Right lobe of liver (tissue), 4 donors: ENCODE measurements around the gene YLPM1.

Experiments used
- POLR2A ChIP-seq: fragments of 450-650 bp; IDR thresholded peaks from one replicate; pipeline ENCODE4 v1.6.1; 2017; ENCODE audit warnings: antibody characterized with exemption, mild to moderate bottlenecking
- TF ChIP-seq, protein P1 (sequence below), 4 donors: fragments of 200-600 bp in 3 of 4; fragments of 450-650 bp in 1 of 4; IDR thresholded peaks; one replicate each; pipeline versions ENCODE4 v1.5.1 to v1.8.0; 2016 to 2022; ENCODE audit warnings: antibody characterized with exemption in 4 of 4, mild to moderate bottlenecking in 2 of 4
- donor health status: DM: no; HTN: no; CAD: no.
- donor health status: DM: no; HTN: no; CAD: no.
- donor health status: DM: no; HTN: yes; CAD: no.

GRCh38 chr14:74801396-74801795 is 38.3 kb downstream of the YLPM1 start:
- TF ChIP-seq, protein P1, sequence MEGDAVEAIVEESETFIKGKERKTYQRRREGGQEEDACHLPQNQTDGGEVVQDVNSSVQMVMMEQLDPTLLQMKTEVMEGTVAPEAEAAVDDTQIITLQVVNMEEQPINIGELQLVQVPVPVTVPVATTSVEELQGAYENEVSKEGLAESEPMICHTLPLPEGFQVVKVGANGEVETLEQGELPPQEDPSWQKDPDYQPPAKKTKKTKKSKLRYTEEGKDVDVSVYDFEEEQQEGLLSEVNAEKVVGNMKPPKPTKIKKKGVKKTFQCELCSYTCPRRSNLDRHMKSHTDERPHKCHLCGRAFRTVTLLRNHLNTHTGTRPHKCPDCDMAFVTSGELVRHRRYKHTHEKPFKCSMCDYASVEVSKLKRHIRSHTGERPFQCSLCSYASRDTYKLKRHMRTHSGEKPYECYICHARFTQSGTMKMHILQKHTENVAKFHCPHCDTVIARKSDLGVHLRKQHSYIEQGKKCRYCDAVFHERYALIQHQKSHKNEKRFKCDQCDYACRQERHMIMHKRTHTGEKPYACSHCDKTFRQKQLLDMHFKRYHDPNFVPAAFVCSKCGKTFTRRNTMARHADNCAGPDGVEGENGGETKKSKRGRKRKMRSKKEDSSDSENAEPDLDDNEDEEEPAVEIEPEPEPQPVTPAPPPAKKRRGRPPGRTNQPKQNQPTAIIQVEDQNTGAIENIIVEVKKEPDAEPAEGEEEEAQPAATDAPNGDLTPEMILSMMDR (IDR thresholded peaks at IDR 0.05) = no peak
- TF ChIP-seq POLR2A = no peak
